Inflammatory macrophage treated with lipopolysaccharide for 1 hour (primary cell): ENCODE results near the gene WDR83.
"Not testable (repeated sequence)": the region's sequence is repeated elsewhere in the genome, so short reads cannot be mapped to it uniquely, and the experiment has no call there.

Experiments used
- DNase-seq, 2 donors: peaks; one replicate each; pipeline ENCODE4 v3.0.0-alpha.2; 2020 to 2022

The WDR83 gene

DNA sequence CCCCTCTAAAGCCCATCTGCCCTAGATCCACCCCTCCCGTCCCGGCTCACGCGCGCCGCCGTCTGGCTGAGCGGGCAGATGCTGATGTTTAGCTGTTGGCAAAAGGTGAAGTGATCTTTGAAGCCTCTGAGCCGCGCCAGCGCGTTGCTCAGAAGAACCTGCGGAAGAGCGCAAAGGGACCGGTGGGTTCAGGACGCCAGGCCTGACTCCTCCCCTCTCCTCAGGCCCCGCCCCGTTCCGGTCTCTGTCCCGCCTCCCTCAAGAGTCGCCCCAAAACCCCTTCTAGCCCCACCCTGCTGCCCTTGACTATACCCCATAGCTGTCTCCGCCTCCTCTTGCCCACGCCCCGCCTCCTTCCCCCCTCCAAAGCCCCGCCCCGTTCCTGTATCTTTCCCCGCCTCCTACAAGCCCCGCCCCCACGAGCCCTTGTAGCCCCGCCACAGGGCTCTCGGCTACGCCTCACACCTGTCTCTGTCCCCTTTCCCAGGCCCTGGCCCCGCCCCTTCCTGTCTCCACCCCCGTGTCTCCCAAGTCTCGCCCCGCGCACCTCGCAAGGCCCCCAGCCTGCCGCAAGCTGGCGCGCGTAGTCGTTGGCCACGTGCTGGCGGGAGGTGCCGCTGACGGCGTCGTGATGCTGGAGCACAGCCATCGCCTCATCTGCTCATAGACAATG, 9.6 kb upstream of the WDR83 start:
- DNase-seq = peak in 1 of 2 donors; percentile 9

DNA sequence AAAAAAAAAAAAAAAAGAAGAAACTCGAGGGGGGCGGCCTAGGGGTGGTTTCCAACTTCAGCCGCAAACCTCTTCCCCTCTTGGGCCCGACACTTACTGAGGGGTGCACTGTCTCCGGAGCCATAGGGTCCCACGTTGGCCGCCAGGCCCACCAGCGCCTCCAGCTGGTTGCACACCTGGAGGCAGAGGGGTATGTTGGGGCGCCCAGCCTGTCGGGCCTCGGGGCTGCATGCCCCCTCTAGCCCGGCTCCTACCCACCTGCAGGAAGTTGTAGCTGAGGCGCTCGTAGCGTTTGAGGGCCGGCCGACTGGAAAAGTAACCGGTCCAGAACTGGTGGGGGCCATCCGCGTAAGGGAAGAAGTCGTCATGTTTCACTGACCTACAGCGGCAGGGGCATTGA, 8.6 kb upstream of the WDR83 start:
- no peak for DNase-seq

DNA sequence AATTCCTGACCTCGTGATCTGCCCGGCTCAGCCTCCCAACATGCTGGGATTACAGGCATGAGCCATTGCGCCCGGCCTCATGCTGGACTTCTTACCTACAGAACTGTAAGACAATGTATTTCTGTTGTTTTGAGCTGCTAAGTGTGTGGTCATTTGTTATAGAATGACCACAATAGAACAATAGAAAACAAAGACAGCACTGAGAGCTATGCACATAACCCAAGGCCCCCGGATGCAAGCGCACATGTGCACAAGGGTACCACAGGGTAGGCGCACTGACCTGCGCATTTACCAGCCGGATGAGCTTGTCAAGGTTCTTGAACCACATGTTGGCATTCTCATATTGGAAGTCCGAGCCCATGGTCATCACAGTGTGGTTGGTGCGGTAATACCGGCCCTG, 5.6 kb upstream of the WDR83 start:
- DNase-seq = no peak

DNA sequence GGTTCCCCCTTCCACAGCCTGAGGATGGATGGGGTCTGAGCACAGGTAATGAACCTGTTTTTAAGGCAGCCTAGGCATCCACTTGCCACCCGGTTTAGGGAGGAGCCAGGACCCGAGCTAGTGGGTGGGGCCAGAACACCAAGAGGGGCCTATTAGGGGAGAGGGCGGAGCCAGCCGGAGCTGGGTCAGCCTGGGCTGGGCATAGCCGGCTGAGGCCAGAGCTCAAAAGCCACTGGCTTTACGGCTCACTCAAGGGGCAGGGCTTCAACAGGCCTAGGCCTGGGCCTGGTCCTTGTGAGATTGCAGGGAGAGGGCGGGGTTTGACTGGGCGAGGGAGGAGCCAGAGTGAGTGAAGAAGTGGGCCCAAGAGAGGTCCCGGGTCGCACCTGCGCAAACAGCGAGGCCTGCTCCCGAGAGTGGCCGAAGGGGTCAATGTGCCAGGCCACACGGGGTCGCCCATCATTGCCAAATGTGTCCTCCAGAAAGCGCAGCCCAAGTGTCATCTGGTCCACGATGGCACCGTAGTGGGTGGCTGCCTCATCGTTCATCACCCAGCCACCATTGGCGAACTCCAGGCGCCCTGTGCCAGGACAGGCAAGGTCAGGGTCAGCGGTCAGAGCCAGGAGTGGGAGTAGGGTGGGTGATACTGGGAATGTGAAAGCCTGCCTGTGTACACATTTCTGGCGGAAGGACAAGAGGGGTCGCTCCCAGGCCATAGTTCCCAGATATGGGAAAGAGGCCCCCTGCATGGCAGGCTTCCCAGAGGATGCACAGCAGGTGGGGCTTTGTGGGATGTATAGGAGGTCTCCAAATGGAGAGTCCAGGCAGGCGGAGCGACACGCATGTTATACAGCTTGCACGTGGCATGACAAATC, 2.0 kb upstream of the WDR83 start:
- no peak for DNase-seq

DNA sequence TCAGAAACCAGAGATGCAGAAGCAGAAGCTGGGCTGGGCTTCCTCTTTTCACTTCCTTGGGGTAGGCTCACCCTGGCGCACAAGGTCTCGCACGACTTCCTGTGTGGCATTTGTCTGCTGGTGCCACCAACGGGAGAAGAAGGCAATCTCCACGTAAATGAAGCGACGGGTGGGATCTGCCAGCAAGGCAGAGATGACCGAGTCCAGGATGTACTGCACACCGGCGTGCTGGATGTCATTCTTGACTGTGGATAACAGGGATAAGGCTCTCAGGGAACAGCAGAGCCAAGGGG, 1.4 kb upstream of the WDR83 start:
- DNase-seq = peak; percentile 91 to 93

DNA sequence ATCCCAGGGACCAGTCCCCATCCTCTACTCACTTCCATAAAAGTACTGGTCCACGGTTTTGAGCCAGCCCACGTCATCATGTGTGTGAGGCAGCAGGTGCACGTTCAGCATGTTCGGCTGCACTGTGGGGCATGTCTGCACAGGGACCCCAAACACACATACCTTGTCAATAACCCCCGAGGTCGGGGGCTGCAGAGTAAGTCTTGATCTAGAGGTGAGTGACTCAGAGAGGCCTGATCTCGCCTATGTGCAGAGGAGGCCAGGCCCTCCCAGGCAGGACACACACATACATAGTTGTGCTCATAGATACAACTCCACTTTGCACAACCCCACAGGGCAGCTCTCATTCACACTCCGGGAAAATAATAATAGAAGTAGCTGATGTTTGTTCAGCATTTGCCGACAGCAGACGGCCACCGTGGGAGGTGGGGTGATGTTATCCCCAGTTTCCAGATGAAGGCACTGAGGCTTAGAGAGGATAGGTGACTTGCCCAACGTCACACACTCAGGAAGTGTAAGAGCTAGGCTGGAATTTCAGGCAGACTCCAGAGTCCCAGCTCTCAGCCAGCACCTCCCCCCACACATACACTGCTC, 839 bp upstream of the WDR83 start:
- DNase-seq = peak in 1 of 2 donors; percentile 41

DNA sequence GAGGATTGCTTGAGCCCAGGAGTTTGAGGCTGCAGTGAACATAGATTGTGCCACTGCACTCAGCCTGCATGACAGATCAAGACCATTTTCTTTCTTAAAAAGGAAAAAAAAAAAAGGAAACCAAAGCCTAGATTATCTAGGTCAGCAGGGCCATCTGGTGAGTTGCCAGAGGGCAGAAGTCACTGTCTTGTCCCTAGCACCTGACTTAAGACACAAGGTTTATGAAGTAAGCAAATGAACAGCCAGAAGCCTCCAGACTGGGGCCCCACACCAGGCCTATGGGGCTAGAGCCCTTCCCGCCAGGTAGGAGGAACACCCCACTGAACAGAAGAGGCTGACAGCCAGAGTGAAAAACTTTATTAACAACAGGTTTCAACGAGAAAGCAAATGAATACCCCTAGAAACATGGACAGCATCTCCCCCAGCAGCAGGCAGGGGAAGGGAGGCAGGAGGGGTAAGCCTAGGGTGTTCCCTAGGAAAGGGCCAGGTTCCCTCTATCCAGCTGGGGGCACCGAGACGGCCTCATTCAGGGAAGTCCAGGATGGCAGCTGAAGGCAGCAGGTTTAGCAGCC, 1.2 kb downstream of the WDR83 start:
- DNase-seq = peak in 1 of 2 donors; percentile 29

DNA sequence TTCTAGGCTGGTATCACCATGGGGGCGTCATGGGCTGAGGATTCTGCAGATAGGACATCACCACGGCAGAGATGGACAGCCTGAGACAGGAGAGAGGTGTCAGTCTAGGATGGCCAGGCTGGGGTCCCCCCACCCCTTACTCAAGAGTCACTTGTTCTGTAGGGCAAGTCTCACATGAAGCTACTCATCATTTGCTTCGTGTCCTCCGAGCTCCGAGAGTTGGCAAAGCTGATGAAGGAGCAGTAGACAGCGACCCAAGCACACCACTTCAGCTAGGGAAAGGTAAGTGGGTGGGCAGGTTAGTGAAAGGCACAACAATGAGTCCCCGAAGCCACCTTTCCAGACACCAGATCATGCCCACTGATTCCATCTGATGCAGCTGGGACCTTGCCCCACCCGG, 1.7 kb downstream of the WDR83 start:
- no peak for DNase-seq

DNA sequence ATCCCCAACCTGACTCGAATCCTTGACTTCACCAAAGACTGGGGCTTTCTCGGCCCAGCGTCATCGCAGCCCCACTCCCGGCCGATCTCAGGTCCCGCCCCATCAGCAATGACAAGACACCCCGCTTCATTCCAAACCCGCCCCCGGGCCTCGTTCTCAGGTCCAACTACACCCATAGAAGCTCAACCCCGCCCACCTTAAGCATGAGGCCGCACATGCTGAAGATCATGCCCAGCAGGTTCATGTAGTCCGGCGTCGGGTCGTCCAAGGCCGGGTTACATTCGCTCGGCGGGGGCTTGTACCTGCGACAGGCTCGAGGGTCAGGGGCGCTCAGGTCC, 2.3 kb downstream of the WDR83 start:
- peak; percentile 55 to 73 for DNase-seq

DNA sequence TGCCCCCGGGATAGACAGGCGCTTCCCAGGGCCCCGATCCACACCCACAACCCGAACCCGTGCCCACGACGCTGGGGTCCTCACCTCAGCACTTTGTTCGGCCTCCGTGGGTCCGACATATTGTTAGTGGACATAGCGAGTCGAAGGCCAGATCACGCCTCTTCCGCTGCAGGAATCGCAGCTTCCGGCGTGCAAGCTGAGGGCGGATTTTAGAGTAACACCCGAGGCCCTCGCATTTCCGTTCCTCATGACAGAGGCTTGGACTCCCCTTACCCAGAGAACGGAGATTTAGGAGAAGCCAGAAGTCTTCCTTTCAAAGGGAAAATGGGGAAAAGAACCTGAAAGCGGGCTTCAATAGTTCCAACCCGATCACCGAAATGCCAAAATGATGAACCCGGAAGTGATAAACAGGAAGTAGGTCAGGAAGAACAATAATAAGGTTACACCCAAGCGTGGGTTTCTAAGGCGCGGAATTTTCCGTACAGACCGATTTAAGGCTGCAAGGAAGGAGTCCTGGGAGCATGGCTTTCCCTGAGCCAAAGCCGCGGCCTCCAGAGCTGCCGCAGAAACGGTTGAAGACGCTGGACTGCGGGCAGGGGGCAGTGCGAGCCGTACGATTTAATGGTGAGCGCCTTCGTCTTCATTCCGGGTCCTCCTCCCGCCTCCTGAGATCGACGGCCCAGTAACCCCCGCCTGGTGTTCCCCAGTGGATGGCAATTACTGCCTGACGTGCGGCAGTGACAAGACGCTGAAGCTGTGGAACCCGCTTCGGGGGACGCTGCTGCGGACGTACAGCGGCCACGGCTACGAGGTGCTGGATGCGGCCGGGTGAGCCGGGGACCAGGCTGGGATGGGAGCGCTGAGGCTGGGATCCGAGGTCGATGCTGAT, 2.9 kb downstream of the WDR83 start:
- peak; percentile 70 to 84 for DNase-seq

DNA sequence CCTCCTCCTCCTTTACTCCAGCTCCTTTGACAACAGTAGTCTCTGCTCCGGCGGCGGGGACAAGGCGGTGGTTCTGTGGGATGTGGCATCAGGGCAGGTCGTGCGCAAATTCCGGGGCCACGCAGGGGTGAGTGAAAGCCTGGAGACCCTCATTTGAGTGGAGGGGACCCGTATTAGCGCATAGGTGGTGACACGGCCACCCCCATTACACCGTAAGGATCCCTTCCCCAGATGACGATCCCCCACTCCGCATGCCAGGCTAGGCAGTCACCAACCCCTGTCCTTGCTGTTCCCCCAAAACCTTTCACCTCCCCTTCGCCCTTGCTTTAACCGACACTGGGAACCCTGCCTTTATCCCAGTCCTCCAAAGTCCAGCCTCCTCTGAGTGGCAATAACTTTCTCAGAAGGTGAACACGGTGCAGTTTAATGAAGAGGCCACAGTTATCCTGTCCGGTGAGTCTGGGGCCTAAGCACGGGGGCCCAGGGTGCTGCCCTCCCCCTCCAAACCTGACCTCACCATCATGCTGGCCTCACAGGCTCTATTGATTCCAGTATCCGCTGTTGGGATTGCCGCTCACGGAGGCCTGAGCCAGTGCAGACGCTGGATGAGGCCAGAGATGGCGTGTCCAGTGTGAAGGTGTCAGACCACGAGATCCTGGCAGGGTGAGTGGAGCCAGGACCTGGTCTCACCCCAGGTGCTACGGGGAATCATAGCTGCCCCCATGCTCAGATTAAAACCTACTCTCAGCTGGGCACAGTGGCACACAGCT, 3.7 kb downstream of the WDR83 start:
- DNase-seq = no peak

DNA sequence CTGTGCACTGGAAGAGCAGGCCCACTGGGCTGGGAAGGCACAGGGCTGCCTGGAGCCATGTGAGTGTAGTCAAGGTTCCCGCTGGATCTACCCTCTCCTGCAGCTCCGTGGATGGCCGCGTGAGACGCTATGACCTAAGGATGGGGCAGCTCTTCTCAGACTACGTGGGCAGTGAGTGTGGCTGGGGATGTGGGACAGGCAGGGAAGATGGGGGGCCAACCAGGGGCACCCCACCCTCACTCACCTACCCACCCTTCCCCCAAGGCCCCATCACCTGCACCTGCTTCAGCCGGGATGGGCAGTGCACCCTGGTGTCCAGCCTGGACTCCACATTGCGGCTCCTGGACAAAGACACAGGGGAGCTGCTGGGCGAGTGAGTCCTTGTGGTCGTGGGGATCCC, 6.1 kb downstream of the WDR83 start:
- no peak for DNase-seq

DNA sequence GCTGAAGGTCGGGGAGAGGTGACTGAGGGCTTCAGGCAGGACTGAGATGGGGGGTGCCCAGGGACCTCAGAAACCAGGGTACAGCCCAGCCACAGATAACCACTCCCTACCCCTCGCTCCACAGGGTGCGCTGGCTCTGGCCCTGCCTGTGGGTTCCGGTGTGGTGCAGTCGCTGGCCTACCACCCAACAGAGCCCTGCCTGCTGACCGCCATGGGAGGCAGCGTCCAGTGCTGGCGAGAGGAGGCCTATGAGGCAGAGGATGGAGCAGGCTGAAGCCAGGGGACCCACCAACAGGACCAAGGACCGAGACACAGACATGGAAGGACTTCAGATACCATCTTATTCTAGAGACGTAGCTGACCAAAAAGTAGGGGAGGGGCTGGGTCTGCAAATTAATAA, 8.8 kb downstream of the WDR83 start:
- DNase-seq = no peak

DNA sequence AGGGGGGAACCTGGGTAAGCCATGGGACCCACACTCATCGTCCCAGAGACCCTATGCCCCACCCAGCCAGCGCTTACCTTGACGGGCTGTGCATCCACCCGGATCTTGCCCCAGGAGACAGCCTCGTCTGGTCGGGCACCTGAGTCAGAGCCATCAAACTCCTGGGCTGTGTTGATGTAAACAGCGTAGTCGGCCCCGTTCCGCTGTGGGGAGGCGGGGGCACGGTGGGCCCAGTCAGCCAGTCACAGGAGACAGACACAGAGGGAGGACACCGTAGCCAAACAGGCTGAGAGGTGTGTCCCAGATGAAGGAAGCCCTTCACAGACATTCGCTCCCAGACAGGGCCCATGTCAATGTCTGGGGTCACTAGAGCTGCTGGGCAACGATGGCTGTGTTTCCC, 9.3 kb downstream of the WDR83 start:
- DNase-seq = no peak

DNA sequence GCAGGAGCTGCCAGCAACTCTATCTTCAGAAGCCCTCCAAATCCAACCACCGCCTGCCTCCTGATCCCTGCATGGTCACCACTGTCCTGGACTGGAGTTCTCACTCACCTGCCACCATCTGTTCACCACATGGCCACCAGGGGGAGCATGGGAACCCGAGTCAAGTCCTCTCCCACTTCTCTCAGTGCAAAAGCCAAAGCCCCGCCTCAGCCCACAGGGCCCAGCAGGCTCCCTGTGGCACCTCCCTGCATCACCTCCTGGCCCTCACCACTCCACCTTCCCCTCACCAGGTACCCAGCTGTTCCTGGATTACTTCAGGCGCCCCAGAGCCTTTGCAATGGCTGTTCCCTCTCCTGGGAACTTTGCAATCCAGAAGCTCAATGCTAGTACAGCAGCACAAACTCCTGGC, 9.8 kb downstream of the WDR83 start:
- DNase-seq = peak; percentile 56 to 91

DNA sequence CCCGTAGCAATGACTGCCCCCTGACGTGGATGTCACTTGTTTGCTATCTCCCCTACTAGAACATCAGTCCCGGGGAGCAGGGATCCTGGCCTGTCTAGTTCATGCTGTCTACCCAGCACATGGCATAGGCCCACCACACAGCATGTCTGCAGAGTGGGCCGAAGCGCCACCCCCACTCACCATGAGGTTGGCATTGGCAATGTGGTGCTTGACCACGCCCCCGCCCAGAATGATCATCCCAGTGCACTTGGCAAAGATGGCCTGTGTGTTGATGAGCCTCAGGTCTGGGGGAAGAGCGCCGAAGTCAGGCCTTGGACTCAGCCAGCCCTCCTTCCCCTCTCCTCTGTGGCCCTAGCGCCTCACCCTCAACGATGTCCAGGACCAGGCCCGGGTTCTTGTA, 10.3 kb downstream of the WDR83 start:
- DNase-seq = no peak

DNA sequence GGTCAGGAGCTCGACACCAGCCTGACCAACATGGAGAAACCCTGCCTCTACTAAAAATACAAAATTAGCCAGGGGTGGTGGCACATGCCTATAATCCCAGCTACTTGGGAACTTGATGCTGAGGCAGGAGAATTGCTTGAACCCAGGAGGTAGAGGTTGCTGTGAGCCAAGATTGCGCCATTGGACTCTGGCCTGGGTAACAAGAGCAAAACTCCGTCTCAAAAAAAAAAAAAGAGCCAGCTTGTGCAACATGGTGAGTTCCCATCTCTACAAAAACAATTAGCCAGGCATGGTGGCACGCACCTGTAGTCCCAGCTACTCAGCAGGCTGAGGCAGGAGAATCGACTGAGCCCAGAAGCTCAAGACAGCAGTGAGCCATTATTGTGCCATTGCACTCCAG, 11.4 kb downstream of the WDR83 start:
- DNase-seq = not testable (repeated sequence)

DNA sequence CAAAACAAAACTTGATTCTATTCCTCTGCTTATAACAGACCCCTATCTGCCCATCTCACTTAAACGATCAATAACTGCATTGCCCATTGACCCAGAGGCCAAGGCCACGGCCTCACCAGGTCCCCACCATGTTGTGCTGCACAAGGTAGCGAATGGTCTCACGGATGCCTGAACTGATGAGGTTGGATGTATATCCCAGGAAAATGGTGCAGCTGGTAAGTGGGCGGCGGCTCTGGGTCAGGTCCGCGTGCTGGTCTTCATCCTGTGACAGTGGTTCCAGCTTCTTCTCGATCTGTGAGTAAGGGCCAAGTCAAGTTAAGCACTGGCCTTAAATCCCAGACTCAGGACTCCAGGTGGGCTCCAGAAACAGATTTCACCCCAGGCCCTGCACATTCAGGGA, 13.4 kb downstream of the WDR83 start:
- no peak for DNase-seq

DNA sequence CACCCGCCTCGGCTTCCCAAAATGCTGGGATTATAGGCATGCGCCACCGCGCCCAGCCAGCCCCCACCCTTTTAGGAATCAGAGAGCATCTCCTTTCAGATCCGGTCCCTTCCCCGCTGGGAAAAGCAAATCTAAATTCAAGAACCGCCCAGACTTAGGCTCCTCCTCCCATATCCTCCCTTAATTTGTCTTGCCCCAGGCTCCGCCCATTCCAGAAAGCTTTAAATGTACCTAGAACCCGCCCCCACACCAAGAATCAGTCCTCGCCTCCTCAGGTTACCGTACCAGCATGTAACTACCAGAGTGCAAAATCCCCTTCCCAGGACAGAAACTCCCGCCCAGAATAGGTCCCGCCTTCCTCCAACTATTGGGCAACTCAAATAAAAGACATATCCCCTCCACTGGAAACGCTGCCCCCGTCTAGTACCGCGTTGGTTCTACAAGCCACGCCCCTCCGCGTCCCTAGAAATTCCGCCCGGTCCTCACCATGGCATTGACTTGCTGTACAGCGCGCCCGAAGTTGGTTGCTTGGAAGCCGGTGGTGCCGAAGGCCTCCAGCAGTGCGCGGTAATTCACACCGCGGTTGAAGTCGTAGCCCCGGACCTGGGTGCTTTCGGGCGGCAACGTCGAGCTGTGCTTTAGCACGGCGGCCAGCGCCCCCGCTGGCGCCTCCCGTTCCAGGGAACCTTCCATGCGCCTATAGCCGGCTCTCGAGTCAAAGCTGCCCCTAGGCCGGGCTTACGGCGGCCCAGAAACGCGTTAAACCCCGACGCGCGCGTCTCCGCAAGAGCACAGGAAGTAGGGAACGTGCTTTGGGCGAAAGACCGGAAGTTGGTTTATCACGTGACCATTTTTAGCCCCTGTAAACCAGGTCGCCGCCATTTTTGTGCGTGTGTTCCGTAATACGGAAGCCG, 14.7 kb downstream of the WDR83 start, which contains the start of gene DHPS:
Gene DHPS (minus strand): TSS at position 807 of the 914 bp plus-strand sequence. CDS start 114 bp downstream, at position 693.
- peak; percentile 93 to 95 for DNase-seq

DNA sequence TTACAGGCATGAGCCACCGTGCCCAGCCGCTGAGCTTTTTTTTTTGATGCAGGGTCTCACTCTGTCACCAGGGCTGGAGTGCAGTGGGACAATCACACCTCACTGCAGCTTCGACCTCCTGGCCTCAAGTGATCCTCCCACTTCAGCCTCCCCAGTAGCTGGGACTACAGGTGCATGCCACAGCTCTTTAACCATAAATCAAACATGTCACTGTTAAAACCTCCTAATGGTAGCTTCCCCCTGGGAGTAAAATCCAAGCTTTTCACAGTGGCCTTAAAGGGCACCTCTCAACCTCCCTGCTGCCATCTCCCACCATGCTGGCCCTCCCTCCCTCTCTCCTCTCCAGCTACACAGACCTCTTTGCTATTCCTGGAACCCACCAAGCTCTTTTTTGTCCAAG, 19.2 kb downstream of the WDR83 start:
- no peak for DNase-seq
